Measurements from ENCODE around the gene PDE12. TPM values are rescaled to one million over a fixed set of nuclear protein-coding genes. Genes with fewer than 3 reads are reported as not detected.

The PDE12 gene
- polyA plus RNA-seq, 1 of the 3 experiments (the other 2 are of a cell fraction), result 7.4 TPM

- H4K20me1 ChIP-seq (ENCODE audit: insufficient read depth), result no peaks in the 10 kb centered on the region
- POLR2A ChIA-PET, result no interaction called here
These were observed 10.3 kb upstream of the PDE12 start for GRCh38 chr3:57545636-57546268.

GRCh38 chr3:57546616-57547015 is 9.5 kb upstream of the PDE12 start:
- H3K4me2 ChIP-seq, result no peak overlapping the region
- no peak for DNase-seq
- no peak overlapping the region for H3K9ac ChIP-seq
- no peak overlapping the region for H3K27ac ChIP-seq (ENCODE audit: low read depth in 2 of 2, low read length in 1 of 2)
- no peaks in the 10 kb centered on the region for H3K36me3 ChIP-seq (replicated peaks in 1 of 2; ENCODE audit: control insufficient read depth in 1 of 2, insufficient read depth in 2 of 2, low read length in 1 of 2)
- no peak overlapping the region for H2AFZ ChIP-seq (ENCODE audit: low read depth)
- no peaks in the 10 kb centered on the region for H3K27me3 ChIP-seq (ENCODE audit: insufficient read depth)
- no peaks in the 10 kb centered on the region for H3K9me2 ChIP-seq
- peaks cover 0 to 4% of the 10 kb centered on the region in 2 experiments; a peak in 1 of 4 replicates for H3K4me1 ChIP-seq (ENCODE audit: control insufficient read depth in 1 of 2, insufficient read depth in 2 of 2, low read depth in 1 of 2, low read length in 1 of 2)
- no peak overlapping the region for H3K4me3 ChIP-seq (ENCODE audit: low read depth in 2 of 2, low read length in 1 of 2)
- no peaks in the 10 kb centered on the region for H4K20me1 ChIP-seq (ENCODE audit: insufficient read depth)
- CTCF ChIA-PET, result no interaction called here
- H3F3A ChIP-seq (replicated peaks; ENCODE audit: insufficient read depth), result peaks cover 4% of the 10 kb centered on the region
- H3K79me2 ChIP-seq (ENCODE audit: insufficient read depth), result no peaks in the 10 kb centered on the region
- H3K9me3 ChIP-seq, result no peaks in the 10 kb centered on the region
- 70% methylated on average over 1 of the region's 1 CpG for WGBS (ENCODE audit: low lambda C conversion rate)
- POLR2A ChIA-PET, result no interaction called here
- TF ChIP-seq JUND (IDR thresholded peaks at IDR 0.05), result no peak
- TF ChIP-seq RCOR1 (IDR thresholded peaks at IDR 0.05; ENCODE audit: low read length), result no peak
- no peak for TF ChIP-seq NRF1 (IDR thresholded peaks at IDR 0.05; ENCODE audit: low read depth, low read length)
- no peak for TF ChIP-seq NFIC (IDR thresholded peaks at IDR 0.05; ENCODE audit: borderline replicate concordance)
- no peak for TF ChIP-seq RXRA (IDR thresholded peaks at IDR 0.05; ENCODE audit: borderline replicate concordance, low read depth)
- TF ChIP-seq ELF1 (IDR thresholded peaks at IDR 0.05), result no peak
- TF ChIP-seq FOXM1 (IDR thresholded peaks at IDR 0.05; ENCODE audit: low read depth), result no peak
- no peak for TF ChIP-seq IRF3 (IDR thresholded peaks at IDR 0.05; ENCODE audit: low read depth, low read length)
- TF ChIP-seq MXI1 (IDR thresholded peaks at IDR 0.05; ENCODE audit: low read depth, low read length), result no peak
- no peak for TF ChIP-seq POLR2AphosphoS5 (IDR thresholded peaks at IDR 0.05; ENCODE audit: low read depth, low read length)
- no peak for TF ChIP-seq USF1 (IDR thresholded peaks at IDR 0.05; ENCODE audit: borderline replicate concordance, low read depth)

More at GRCh38 chr3:57545636-57546268, 10.3 kb upstream of the PDE12 start:
- peaks cover 0 to 4% of the 10 kb centered on the region in 2 experiments; a peak in 1 of 4 replicates for H3K4me1 ChIP-seq (ENCODE audit: control insufficient read depth in 1 of 2, insufficient read depth in 2 of 2, low read depth in 1 of 2, low read length in 1 of 2)
- H3K27ac ChIP-seq (ENCODE audit: low read depth in 2 of 2, low read length in 1 of 2), result no peak overlapping the region
- H3K27me3 ChIP-seq (ENCODE audit: insufficient read depth), result no peaks in the 10 kb centered on the region
- H3K4me3 ChIP-seq (ENCODE audit: low read depth in 2 of 2, low read length in 1 of 2), result no peak overlapping the region
- TF ChIP-seq TCF12 (IDR thresholded peaks at IDR 0.05) (0 out of 2 replicates have a peak, but pooled peaks have one; percentile 13), PBX3 (IDR thresholded peaks at IDR 0.05) (no peak), FOXM1 (IDR thresholded peaks at IDR 0.05; ENCODE audit: low read depth) (no peak)
- no peak for DNase-seq
- no peak overlapping the region for H3K4me2 ChIP-seq
- no peak overlapping the region for H2AFZ ChIP-seq (ENCODE audit: low read depth)
- H3K36me3 ChIP-seq (replicated peaks in 1 of 2; ENCODE audit: control insufficient read depth in 1 of 2, insufficient read depth in 2 of 2, low read length in 1 of 2), result no peaks in the 10 kb centered on the region
- H3K9me3 ChIP-seq, result no peaks in the 10 kb centered on the region
- no peak overlapping the region for H3K9ac ChIP-seq
- CTCF ChIA-PET, result no interaction called here
- no peaks in the 10 kb centered on the region for H3K9me2 ChIP-seq
- WGBS (ENCODE audit: low lambda C conversion rate), result 76% methylated on average over 7 of the region's 7 CpGs
- peaks cover 4% of the 10 kb centered on the region for H3F3A ChIP-seq (replicated peaks; ENCODE audit: insufficient read depth)
- no peaks in the 10 kb centered on the region for H3K79me2 ChIP-seq (ENCODE audit: insufficient read depth)
